Activated T-cell treated with anti-CD3 and anti-CD28 coated beads, Interleukin-2, amount 50 U/mL, for 4 hours (primary cell): Measurements from ENCODE around the gene SART1. TPM values are rescaled to one million over a fixed set of nuclear protein-coding genes. Genes with fewer than 3 reads are reported as not detected.

Experiments
- ATAC-seq, 2 donors: fragments of 200-7000 bp; cut with Tn5 transposase; one replicate each; pipeline ENCODE4 v1.10.0; 2021
- DNase-seq: peaks from one replicate; pipeline ENCODE4 v3.0.0-alpha.2; 2020
- H3K27me3 Mint-ChIP-seq: one replicate; pipeline ENCODE4 v1.8.0; 2021; ENCODE audit warnings: low read depth, mixed read lengths
- H3K36me3 Mint-ChIP-seq: one replicate; pipeline ENCODE4 v1.8.0; 2022; ENCODE audit warnings: mixed read lengths; ENCODE audit not compliant: insufficient read depth
- H3K4me1 Mint-ChIP-seq: one replicate; pipeline ENCODE4 v1.8.0; 2021; ENCODE audit warnings: low read depth, mixed read lengths
- H3K4me3 Mint-ChIP-seq: one replicate; pipeline ENCODE4 v1.8.0; 2021; ENCODE audit warnings: mild to moderate bottlenecking, moderate library complexity, mixed read lengths
- H3K9me3 Mint-ChIP-seq: one replicate; pipeline ENCODE4 v1.8.0; 2021; ENCODE audit warnings: mixed read lengths
- total RNA-seq, 3 donors: library from RNA; stranded (reverse); gene quantifications; one replicate each; pipeline ENCODE4 v1.2.1, GENCODE V29; 2021

SART1 gene
- total RNA-seq, 3 donors from 2014 or later = 90.8 to 105 (median 100) TPM

DNA sequence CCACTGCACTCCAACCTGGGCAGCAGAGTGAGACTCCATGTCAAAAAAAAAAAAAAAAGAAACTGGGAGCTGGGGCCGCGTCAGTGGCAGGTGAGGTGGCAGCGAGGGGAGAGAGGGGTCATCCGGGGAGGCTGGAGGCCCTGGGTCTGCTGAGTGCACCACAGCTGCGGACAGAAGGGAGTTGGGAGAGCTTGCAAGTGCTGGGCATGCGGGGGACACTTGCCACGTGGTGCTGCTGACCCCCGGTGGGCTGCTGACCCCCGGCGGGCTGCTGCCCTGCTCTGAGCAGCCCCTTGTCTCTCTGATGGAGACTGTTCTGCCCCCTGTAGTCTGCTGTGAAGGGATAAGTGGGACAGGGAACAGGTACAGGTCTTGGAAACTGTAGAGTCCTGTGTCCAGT is 39.7 kb upstream of the SART1 start:
- Mint-ChIP-seq H3K4me3 (peak overlapping the region; percentile 7), H3K36me3 (peaks cover 8% of the 10 kb centered on the region), H3K9me3 (no peaks in the 10 kb centered on the region), H3K27me3 (no peaks in the 10 kb centered on the region), H3K4me1 (peaks cover 30% of the 10 kb centered on the region)
- DNase-seq (no peak), ATAC-seq (no peak)

DNA sequence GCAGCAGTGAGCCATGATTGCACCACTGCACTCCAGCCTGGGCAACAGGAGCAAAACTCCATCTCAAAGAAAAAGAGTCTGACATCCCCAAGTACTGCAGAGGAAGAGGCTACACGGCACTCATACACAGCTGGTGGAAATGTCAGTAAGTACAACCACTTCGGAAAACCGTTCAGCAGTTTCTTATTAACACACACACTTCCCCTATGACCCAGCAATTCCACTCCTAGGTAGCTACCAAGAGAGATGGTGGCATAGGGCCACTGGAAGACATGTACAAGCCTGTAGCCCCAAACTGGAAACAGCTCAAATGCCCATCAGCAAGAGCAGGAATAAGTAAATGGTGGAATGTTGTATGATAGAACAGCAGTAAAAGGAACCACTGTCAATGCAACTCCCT is 39.0 kb upstream of the SART1 start:
- ATAC-seq (no peak), DNase-seq (no peak)
- H3K27me3 Mint-ChIP-seq = no peaks in the 10 kb centered on the region
- H3K9me3 Mint-ChIP-seq = no peaks in the 10 kb centered on the region
- peak overlapping the region; percentile 19 for H3K4me3 Mint-ChIP-seq
- H3K36me3 Mint-ChIP-seq = peaks cover 8% of the 10 kb centered on the region
- peaks cover 31% of the 10 kb centered on the region for H3K4me1 Mint-ChIP-seq

DNA sequence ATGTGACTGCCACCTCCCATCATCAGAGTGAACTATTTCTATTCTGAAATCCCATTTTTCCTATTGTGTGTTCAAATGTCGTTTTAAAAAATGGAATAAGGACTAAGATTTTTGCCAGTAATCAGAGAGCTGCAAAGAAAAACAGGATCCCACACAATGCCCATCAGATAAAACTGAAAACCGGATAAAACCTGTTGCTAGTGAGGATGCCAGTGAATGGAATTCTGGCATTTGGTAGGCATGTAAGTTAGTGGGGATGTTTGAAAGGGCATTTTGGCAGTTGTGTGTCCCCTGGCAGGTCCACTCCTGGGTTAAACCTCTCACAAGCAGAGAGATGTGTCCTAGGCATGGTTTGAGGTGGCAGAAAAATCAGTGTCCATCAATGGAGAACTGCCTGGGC is 36.1 kb upstream of the SART1 start:
- H3K4me1 Mint-ChIP-seq = peaks cover 39% of the 10 kb centered on the region
- no peaks in the 10 kb centered on the region for H3K9me3 Mint-ChIP-seq
- no peak for ATAC-seq
- DNase-seq = no peak
- H3K27me3 Mint-ChIP-seq = no peaks in the 10 kb centered on the region
- H3K4me3 Mint-ChIP-seq = no peak overlapping the region
- H3K36me3 Mint-ChIP-seq = peaks cover 8% of the 10 kb centered on the region

DNA sequence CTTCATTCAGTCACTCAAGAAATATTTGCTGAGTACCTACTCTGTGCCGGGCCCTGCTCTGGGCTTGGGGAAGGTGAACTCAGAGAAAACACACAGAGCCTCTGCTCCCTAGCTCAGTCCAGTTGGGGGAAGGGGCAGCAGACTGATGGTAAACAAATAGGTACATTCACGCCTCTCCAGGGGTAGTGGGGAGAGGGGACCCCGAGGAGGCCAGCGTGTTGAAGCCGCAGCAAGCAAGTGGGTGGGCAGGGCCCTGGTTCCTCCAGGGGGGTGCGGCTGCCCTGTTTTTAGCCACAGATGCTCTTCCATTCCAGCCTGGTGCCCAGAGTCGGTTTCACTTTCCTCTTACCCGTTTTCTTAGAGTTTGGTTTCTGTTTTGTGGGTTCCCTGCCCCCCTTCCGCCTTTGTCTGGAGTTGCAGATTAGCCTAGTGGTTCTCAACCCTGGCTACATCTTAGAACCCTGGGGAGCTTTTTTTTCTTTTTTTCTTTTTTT is 33.6 kb upstream of the SART1 start:
- Mint-ChIP-seq H3K9me3 (no peaks in the 10 kb centered on the region), H3K36me3 (peaks cover 2% of the 10 kb centered on the region), H3K4me1 (peaks cover 33% of the 10 kb centered on the region), H3K4me3 (peak overlapping the region; percentile 49), H3K27me3 (no peaks in the 10 kb centered on the region)
- ATAC-seq (peak; percentile 93), DNase-seq (peak; percentile 67)

DNA sequence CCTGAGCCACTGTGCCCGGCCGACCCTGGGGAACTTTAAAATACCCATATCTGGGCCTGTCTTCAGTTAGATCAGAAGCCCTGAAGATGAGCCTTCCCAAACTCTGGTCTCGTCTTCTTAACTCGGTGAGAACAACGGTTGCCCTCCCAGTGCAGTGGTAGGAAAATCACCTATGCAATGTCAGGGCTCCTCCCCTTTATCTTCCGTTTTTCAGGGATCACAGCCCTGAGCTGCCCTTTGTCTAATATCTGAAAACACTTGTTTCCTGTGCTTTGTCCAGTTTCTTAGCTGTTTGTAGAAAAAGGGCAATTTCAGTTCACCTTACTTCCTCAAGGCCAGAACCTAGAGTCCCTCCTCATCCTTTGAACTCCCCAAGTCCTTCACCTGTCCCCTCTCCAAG is 32.9 kb upstream of the SART1 start:
- H3K4me1 Mint-ChIP-seq = peaks cover 33% of the 10 kb centered on the region
- no peaks in the 10 kb centered on the region for H3K27me3 Mint-ChIP-seq
- DNase-seq (no peak), ATAC-seq (no peak)
- H3K36me3 Mint-ChIP-seq = no peaks in the 10 kb centered on the region
- peak overlapping the region; percentile 49 for H3K4me3 Mint-ChIP-seq
- H3K9me3 Mint-ChIP-seq = no peaks in the 10 kb centered on the region

DNA sequence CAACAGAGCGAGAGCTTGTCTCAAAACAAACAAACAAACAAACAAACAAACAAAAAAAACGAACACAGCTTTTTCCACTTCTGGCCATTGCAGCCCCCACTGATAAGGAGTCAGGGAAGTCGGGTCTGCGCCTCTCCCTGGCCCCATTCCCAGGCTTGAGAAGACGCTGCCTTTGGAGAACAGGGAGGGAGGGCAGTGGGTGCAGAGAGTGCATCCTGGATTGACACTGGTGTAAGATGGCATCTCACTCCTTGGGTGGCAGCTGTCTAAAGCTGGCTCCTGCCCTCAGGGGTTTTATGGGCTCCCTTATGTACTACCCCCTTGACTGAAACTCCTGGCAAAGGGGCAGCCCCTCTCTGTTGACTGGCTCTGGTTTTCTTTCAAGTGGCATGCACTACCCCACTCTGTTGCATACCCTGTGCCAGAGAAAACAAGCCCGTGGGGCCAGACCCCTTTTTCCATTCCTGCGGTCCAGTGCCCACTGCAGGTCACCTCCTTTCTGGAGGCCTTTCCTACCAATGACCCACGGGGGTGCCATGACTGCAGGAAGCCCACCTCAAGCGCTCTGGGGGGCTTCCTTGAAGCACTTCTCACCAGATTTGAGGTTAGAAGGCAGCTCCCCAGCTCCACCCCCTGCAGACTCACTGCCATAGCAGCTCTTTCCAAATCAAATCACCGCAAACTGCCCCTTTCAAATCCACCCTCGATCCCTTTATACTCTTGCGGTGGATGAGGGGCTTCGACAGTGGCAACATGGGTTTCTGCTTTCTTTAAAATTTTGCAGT is 29.6 kb upstream of the SART1 start:
- no peak overlapping the region for H3K4me3 Mint-ChIP-seq
- no peak for ATAC-seq

DNA sequence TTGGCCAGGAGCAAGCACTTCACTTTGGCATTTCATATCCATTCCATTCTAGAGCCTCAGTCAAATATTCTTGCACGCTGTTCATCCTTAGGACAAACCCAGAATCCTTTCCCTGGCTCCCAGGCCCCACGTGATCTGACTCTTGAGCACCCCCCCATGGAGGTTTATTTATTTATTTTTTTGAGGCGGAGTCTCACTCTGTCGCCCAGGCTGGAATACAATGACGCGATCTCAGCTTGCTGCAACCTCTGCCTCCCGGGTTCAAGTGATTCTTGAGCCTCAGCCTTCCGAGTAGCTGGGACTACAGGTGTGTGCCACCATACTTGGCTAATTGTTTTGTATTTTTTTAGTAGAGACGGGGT is 29.0 kb upstream of the SART1 start:
- Mint-ChIP-seq H3K4me3 (no peak overlapping the region), H3K9me3 (no peaks in the 10 kb centered on the region), H3K27me3 (no peaks in the 10 kb centered on the region), H3K4me1 (peaks cover 25% of the 10 kb centered on the region), H3K36me3 (no peaks in the 10 kb centered on the region)
- ATAC-seq (no peak), DNase-seq (no peak)

More for the DNA sequence above, 29.6 kb upstream of the SART1 start:
- Mint-ChIP-seq H3K4me1 (peaks cover 31% of the 10 kb centered on the region), H3K36me3 (no peaks in the 10 kb centered on the region), H3K9me3 (no peaks in the 10 kb centered on the region), H3K27me3 (no peaks in the 10 kb centered on the region)
- no peak for DNase-seq

DNA sequence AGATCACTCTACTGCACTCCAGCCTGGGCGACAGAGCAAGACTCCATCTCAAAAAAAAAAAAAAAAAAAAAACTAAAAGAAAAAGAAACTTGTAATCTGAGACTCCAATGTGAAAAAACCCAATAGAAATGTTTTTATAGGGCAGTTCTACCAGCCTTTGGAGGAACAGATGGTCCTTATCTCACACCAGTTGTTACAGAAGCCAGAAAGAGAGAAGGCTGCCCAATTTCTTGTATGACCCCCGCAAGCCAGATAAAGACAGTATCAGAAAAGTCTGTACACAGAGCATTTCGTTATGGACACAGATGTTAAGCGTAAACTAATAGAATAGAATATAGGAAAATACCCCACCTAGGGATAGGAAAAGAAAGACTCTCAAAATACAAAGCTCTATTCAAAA is 27.5 kb upstream of the SART1 start:
- H3K36me3 Mint-ChIP-seq = no peaks in the 10 kb centered on the region

DNA sequence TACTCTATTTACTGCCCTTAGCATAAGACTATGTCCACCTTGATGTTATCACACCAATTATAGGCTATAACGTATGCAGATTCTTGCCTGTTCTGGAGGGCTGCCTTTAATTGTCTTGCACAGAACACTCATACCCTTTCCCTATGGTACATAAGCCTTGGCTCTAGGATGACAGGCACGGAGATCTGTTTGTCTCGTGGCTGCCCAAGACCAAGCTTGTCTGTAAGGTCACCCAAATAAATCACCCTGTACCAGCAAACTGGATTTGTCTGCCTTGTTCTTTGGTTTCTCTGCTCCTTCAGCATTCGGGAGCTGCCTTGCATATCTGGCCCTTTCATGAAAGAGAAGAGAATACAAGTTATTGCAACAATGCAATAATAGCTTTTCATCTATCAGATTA is 23.8 kb upstream of the SART1 start:
- no peak overlapping the region for H3K4me3 Mint-ChIP-seq
- H3K4me1 Mint-ChIP-seq = peaks cover 5% of the 10 kb centered on the region
- ATAC-seq (no peak), DNase-seq (no peak)
- no peaks in the 10 kb centered on the region for H3K27me3 Mint-ChIP-seq
- H3K9me3 Mint-ChIP-seq = no peaks in the 10 kb centered on the region
- no peaks in the 10 kb centered on the region for H3K36me3 Mint-ChIP-seq

More for the DNA sequence above, 27.5 kb upstream of the SART1 start:
- DNase-seq (no peak), ATAC-seq (no peak)
- Mint-ChIP-seq H3K4me3 (no peak overlapping the region), H3K4me1 (peaks cover 11% of the 10 kb centered on the region), H3K27me3 (no peaks in the 10 kb centered on the region), H3K9me3 (no peaks in the 10 kb centered on the region)

DNA sequence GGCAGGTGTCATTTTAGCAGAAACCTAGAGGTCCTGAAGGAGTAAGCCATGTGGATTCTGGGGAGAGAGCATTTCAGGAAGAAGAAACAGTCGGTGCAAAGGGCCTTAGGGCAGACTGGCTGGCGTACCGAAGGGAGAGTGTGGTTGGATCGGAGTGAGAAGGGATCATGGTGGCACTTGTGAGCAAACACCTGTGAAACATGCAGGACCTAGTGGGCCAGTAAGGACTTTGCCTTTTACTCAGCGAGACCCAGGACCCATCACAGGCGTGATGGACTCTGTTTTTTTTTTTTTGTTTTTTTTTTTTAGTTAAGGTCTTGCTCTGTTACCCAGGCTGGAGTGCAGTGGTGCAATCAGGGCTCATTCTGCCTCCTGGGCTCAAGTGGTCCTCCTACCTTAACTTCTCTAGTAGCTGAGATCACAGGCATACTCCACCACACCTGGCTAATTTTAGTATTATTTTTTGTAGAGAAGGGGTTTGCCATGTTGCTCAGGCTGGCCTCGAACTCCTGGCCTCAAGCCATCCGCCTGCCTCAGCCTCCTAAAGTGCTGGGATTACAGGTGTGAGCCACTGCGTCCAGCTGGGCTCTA is 19.7 kb upstream of the SART1 start:
- ATAC-seq = no peak
- H3K36me3 Mint-ChIP-seq = no peaks in the 10 kb centered on the region
- no peak overlapping the region for H3K4me3 Mint-ChIP-seq

DNA sequence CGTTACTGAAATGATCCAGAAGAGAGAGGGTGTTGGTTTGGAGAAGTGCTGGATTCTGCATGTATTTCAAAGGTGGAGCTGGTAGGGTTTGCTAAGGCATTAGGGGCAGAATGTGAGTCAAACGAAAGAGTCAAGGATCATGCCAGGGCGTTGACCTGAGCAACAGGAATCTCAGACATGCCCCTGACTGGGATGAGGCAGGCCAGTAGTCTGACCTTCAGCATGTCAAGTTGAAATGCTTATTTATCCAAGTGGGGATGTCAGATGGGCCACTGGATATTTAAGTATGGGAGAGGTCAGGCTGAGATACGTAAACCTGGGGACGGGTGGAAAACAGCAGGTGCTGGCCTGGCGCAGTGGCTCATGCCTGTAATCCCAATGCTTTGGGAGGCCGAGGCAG is 19.0 kb upstream of the SART1 start:
- H3K27me3 Mint-ChIP-seq = no peaks in the 10 kb centered on the region
- H3K4me1 Mint-ChIP-seq = peaks cover 5% of the 10 kb centered on the region
- DNase-seq (no peak), ATAC-seq (no peak)
- H3K4me3 Mint-ChIP-seq = no peak overlapping the region
- no peaks in the 10 kb centered on the region for H3K36me3 Mint-ChIP-seq
- no peaks in the 10 kb centered on the region for H3K9me3 Mint-ChIP-seq

More for the DNA sequence above, 19.7 kb upstream of the SART1 start:
- Mint-ChIP-seq H3K4me1 (peaks cover 5% of the 10 kb centered on the region), H3K27me3 (no peaks in the 10 kb centered on the region), H3K9me3 (no peaks in the 10 kb centered on the region)
- no peak for DNase-seq

DNA sequence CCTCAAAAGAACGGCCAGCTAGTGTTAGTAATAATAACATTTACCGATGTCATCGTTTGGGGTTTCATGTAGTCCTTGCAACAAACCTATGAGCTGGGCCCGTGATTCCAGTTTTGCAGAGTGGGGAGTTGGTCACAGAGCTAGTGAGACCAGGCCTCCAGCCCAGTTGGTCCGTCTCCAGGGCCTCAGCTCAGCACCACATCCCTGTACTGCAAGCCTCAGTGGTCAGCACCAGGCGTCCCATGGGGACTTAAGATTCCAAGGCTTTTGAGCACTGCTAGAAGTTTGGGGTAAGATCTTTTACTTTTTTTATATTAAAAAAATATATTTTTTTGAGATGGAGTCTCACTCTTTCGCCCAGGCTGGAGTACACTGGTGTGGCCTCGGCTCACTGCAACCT is 17.3 kb upstream of the SART1 start:
- ATAC-seq = no peak

DNA sequence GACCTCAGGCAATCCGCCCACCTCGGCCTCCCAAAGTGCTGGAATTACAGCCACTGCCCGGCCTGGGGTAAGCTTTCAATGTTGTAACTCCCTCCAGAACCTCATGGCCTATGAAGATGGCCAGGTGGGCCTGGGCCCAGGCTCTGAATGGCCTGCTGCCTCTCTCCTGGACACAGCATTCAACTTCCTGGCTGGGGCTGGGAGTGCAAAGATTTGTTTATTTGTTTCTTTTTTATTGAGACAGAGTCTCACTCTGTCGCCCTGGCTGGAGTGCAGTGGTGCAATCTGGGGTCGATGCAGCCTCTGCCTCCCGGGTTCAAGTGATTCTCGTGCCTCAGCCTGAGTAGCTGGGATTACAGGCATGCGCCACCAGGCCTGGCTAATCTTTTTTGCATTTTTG is 16.8 kb upstream of the SART1 start:
- no peaks in the 10 kb centered on the region for H3K27me3 Mint-ChIP-seq
- ATAC-seq = no peak
- no peak for DNase-seq
- H3K9me3 Mint-ChIP-seq = no peaks in the 10 kb centered on the region
- H3K36me3 Mint-ChIP-seq = no peaks in the 10 kb centered on the region
- peaks cover 5% of the 10 kb centered on the region for H3K4me1 Mint-ChIP-seq
- no peak overlapping the region for H3K4me3 Mint-ChIP-seq

More for the DNA sequence above, 17.3 kb upstream of the SART1 start:
- Mint-ChIP-seq H3K27me3 (no peaks in the 10 kb centered on the region), H3K4me1 (peaks cover 5% of the 10 kb centered on the region), H3K9me3 (no peaks in the 10 kb centered on the region), H3K4me3 (no peak overlapping the region), H3K36me3 (no peaks in the 10 kb centered on the region)
- no peak for DNase-seq

DNA sequence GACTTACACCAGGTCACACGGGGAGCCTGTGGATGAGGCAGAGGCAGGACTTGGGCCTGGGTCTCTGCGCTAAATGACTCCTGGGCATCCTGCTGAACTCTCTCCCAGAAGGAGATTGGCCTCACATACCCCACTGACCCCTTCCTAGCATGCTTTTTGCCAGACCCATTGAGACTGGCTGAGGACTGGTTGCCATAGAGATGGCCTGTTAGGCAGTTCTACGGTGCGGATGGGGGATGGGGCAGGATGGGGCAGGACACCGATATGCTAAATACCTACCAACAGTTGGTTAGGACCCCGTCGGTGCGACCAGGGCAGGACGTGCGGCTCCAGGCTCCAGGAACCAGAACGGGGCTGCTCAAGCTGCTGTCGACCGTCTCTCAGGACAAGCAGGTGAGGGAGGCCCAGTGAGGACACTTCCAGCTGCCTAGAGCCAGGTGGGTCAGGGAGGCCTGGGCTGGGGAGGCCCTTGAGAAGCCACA is 16.1 kb upstream of the SART1 start, which contains the start of gene TSGA10IP:
Gene TSGA10IP, plus strand, starts transcription at position 51 of the 482 bp plus-strand sequence. Its CDS starts 196 bp downstream, at position 247.
- no peak within 1 kb of the TSS for H3K4me3 Mint-ChIP-seq
- H3K27me3 Mint-ChIP-seq = no peaks in the 10 kb centered on the region
- no peak for ATAC-seq
- peaks cover 5% of the 10 kb centered on the region for H3K4me1 Mint-ChIP-seq
- no peaks in the 10 kb centered on the region for H3K9me3 Mint-ChIP-seq
- H3K36me3 Mint-ChIP-seq = no peaks in the 10 kb centered on the region
- no peak for DNase-seq
